HCT116 (cell line): ENCODE measurements around the gene LHPP. TPM values are rescaled to one million over a fixed set of nuclear protein-coding genes. Genes with fewer than 3 reads are reported as not detected.

Source experiments
- ATAC-seq: fragments of 200-7000 bp; cut with Tn5 transposase; 2 replicates; pipeline ENCODE4 v1.9.1; 2020; ENCODE audit warnings: mild to moderate bottlenecking, moderate library complexity
- BruUV-seq: library from RNA; stranded (reverse); fragments of 400-500 nt; replicated peaks from 2 replicates; lab custom pipeline; 2021; lab: Mats Ljungman, UMichigan
- CTCF ChIA-PET: fragments of 300-600 bp; sonication (Branson Sonifier 250); formaldehyde crosslinking; loops from one replicate; lab custom pipeline; 2021; ENCODE audit warnings: antibody characterized with exemption; lab: Charles Lee
- POLR2A ChIA-PET: fragments of 300-600, 350-600 bp; sonication (Branson Sonifier 250); formaldehyde crosslinking; loops from one replicate; lab custom pipeline; 2021; ENCODE audit warnings: antibody characterized with exemption; lab: Charles Lee
- RAD21 ChIA-PET, 2 experiments: fragments of 300-600 bp; sonication (Branson Sonifier 250); formaldehyde crosslinking; loops; one replicate each; lab custom pipeline; 2023; ENCODE audit warnings: low total read pairs in 2 of 2; ENCODE audit not compliant: uncharacterized antibody in 2 of 2, unreplicated experiment in 2 of 2, low non-redundant PET in 1 of 2; lab: Charles Lee
- DNase-seq: peaks from one replicate; pipeline ENCODE4 v3.0.0-alpha.2; 2010; ENCODE audit warnings: low read depth, low spot score
- H2AFZ ChIP-seq: fragments of 200-600 bp; shearing (Covaris generic), sonication (generic); 2 replicates; pipeline ENCODE4 v1.6.1; 2017; ENCODE audit warnings: low read depth, mixed run types, mixed read lengths, antibody characterized with exemption, low read length; ENCODE audit not compliant: poor library complexity, severe bottlenecking
- H3K27ac ChIP-seq: 2 replicates; pipeline ENCODE4 v1.5.1; 2012; ENCODE audit warnings: low read depth, low read length
- H3K27me3 ChIP-seq: fragments of 200-600 bp; sonication (generic); 2 replicates; pipeline ENCODE4 v1.6.1; 2016; ENCODE audit warnings: mixed run types, low read length, mixed read lengths; ENCODE audit not compliant: insufficient read depth
- H3K36me3 ChIP-seq, 2 experiments: fragments of 200-500 bp in 1 of 2; fragments of 200-600 bp in 1 of 2; sonication (Bioruptor generic) in 1 of 2; sonication (generic) in 1 of 2; 2 replicates each; pipeline versions ENCODE4 v1.5.1 to v1.6.1; 2014 to 2016; ENCODE audit warnings: low read length in 2 of 2, inconsistent platforms in 1 of 2, mixed read lengths in 1 of 2, mixed run types in 1 of 2; ENCODE audit not compliant: insufficient read depth in 2 of 2, control insufficient read depth in 1 of 2
- H3K4me1 ChIP-seq, 2 experiments: fragments of 200-600 bp in 1 of 2; sonication (generic) in 1 of 2; 2 replicates each; pipeline versions ENCODE4 v1.5.1 to v1.6.1; 2012 to 2017; ENCODE audit warnings: low read length in 2 of 2, inconsistent platforms in 1 of 2, mild to moderate bottlenecking in 1 of 2, mixed read lengths in 1 of 2, mixed run types in 1 of 2, moderate library complexity in 1 of 2; ENCODE audit not compliant: insufficient read depth in 2 of 2, control insufficient read depth in 1 of 2
- H3K4me2 ChIP-seq: fragments of 200-600 bp; sonication (generic); 2 replicates; pipeline ENCODE4 v1.6.1; 2017; ENCODE audit warnings: mixed run types, low read length, mixed read lengths
- H3K4me3 ChIP-seq, 2 experiments: fragments of 200-600 bp in 1 of 2; sonication (generic) in 1 of 2; replicated peaks in 1 of 2; 2 replicates each; pipeline ENCODE4 v1.5.1; 2011 to 2016; ENCODE audit warnings: low read length in 2 of 2, control low read depth in 1 of 2, low read depth in 1 of 2, mild to moderate bottlenecking in 1 of 2, mixed read lengths in 1 of 2, mixed run types in 1 of 2
- H3K79me2 ChIP-seq: fragments of 200-600 bp; sonication (generic); 2 replicates; pipeline ENCODE4 v1.6.1; 2017; ENCODE audit warnings: mild to moderate bottlenecking, mixed run types, low read length, moderate library complexity, mixed read lengths; ENCODE audit not compliant: insufficient read depth
- H3K9ac ChIP-seq: fragments of 200-600 bp; sonication (generic); 2 replicates; pipeline ENCODE4 v1.6.1; 2016; ENCODE audit warnings: low read length, mixed read lengths
- H3K9me2 ChIP-seq: fragments of 200-600 bp; sonication (generic), shearing (Covaris generic); 2 replicates; pipeline ENCODE4 v1.6.1; 2017; ENCODE audit warnings: mixed run types, mild to moderate bottlenecking, moderate library complexity; ENCODE audit not compliant: insufficient read depth
- H3K9me3 ChIP-seq, 2 experiments: fragments of 200-500 bp in 1 of 2; fragments of 200-600 bp in 1 of 2; sonication (Bioruptor generic) in 1 of 2; sonication (generic) in 1 of 2; 2 replicates each; pipeline ENCODE4 v1.6.1; 2014 to 2017; ENCODE audit warnings: low read length in 2 of 2, mixed read lengths in 2 of 2, inconsistent platforms in 1 of 2, low read depth in 1 of 2, mild to moderate bottlenecking in 1 of 2, mixed run types in 1 of 2, moderate library complexity in 1 of 2; ENCODE audit not compliant: control insufficient read depth in 1 of 2, insufficient read depth in 1 of 2
- H4K20me1 ChIP-seq: fragments of 200-600 bp; sonication (generic), shearing (Covaris generic); 2 replicates; pipeline ENCODE4 v1.6.1; 2017; ENCODE audit warnings: mixed run types, mild to moderate bottlenecking, moderate library complexity; ENCODE audit not compliant: insufficient read depth
- CBX3 ChIP-seq: IDR thresholded peaks from 2 replicates; pipeline ENCODE4 v1.6.1; 2012; ENCODE audit warnings: low read depth
- CEBPB ChIP-seq: IDR thresholded peaks from 2 replicates; pipeline ENCODE4 v1.6.1; 2012; ENCODE audit warnings: low read depth
- EGR1 ChIP-seq: IDR thresholded peaks from 2 replicates; pipeline ENCODE4 v1.6.1; 2012; ENCODE audit warnings: low read depth
- EZH2 ChIP-seq: fragments of 200-600 bp; sonication (generic); IDR thresholded peaks from 2 replicates; pipeline ENCODE4 v1.6.1; 2017; ENCODE audit warnings: antibody characterized with exemption, mixed run types
- FOSL1 ChIP-seq: IDR thresholded peaks from 2 replicates; pipeline ENCODE4 v1.6.1; 2012; ENCODE audit warnings: low read depth
- JUND ChIP-seq: IDR thresholded peaks from 2 replicates; pipeline ENCODE4 v1.6.1; 2012
- MAX ChIP-seq: IDR thresholded peaks from 2 replicates; pipeline ENCODE4 v1.6.1; 2012
- POLR2AphosphoS5 ChIP-seq: IDR thresholded peaks from 2 replicates; pipeline ENCODE4 v1.6.1; 2011; ENCODE audit warnings: mild to moderate bottlenecking, low read depth, low read length, moderate library complexity
- RAD21 ChIP-seq: IDR thresholded peaks from 2 replicates; pipeline ENCODE4 v1.6.1; 2012; ENCODE audit warnings: low read depth, mild to moderate bottlenecking
- SP1 ChIP-seq: IDR thresholded peaks from 2 replicates; pipeline ENCODE4 v1.6.1; 2012; ENCODE audit warnings: low read depth
- ZNF274 ChIP-seq: fragments of 200-500 bp; sonication (Bioruptor generic); IDR thresholded peaks from 2 replicates; pipeline ENCODE4 v1.6.1; 2014; ENCODE audit warnings: mild to moderate bottlenecking, low read depth, low read length, inconsistent platforms
- intact Hi-C: fragments of 100-400 bp; cut with micrococcal nuclease; formaldehyde crosslinking; loops from 2 replicates; pipeline ENCODE4 v1.10.0; 2022
- total RNA-seq: library from RNA; stranded (reverse); gene quantifications from one replicate; pipeline ENCODE4 v1.2.1, GENCODE V29; 2021; ENCODE audit not compliant: unreplicated experiment
- TF ChIP-seq, protein P1 (sequence below): IDR thresholded peaks from 2 replicates; pipeline ENCODE4 v1.6.1; 2012; ENCODE audit warnings: low read depth
- TF ChIP-seq, protein P2 (sequence below): IDR thresholded peaks from 2 replicates; pipeline ENCODE4 v1.6.1; 2012
- TF ChIP-seq, protein P3 (sequence below): IDR thresholded peaks from 2 replicates; pipeline ENCODE4 v1.6.1; 2011; ENCODE audit warnings: mild to moderate bottlenecking, low read length, moderate library complexity; ENCODE audit not compliant: insufficient replicate concordance; ENCODE audit errors: extremely low read depth

Gene LHPP
- total RNA-seq, 1 experiment from 2014 or later = 45.8 TPM

- no peaks in the 10 kb centered on the region for H3K9me2 ChIP-seq
- TF ChIP-seq EZH2 (no peak), RAD21 (no peak), ZNF274 (no peak), JUND (no peak), POLR2AphosphoS5 (no peak), EGR1 (no peak), MAX (no peak), CBX3 (no peak), FOSL1 (no peak), CEBPB (no peak), SP1 (no peak)
- TF ChIP-seq, protein P1, sequence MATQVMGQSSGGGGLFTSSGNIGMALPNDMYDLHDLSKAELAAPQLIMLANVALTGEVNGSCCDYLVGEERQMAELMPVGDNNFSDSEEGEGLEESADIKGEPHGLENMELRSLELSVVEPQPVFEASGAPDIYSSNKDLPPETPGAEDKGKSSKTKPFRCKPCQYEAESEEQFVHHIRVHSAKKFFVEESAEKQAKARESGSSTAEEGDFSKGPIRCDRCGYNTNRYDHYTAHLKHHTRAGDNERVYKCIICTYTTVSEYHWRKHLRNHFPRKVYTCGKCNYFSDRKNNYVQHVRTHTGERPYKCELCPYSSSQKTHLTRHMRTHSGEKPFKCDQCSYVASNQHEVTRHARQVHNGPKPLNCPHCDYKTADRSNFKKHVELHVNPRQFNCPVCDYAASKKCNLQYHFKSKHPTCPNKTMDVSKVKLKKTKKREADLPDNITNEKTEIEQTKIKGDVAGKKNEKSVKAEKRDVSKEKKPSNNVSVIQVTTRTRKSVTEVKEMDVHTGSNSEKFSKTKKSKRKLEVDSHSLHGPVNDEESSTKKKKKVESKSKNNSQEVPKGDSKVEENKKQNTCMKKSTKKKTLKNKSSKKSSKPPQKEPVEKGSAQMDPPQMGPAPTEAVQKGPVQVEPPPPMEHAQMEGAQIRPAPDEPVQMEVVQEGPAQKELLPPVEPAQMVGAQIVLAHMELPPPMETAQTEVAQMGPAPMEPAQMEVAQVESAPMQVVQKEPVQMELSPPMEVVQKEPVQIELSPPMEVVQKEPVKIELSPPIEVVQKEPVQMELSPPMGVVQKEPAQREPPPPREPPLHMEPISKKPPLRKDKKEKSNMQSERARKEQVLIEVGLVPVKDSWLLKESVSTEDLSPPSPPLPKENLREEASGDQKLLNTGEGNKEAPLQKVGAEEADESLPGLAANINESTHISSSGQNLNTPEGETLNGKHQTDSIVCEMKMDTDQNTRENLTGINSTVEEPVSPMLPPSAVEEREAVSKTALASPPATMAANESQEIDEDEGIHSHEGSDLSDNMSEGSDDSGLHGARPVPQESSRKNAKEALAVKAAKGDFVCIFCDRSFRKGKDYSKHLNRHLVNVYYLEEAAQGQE = no peak
- TF ChIP-seq, protein P2, sequence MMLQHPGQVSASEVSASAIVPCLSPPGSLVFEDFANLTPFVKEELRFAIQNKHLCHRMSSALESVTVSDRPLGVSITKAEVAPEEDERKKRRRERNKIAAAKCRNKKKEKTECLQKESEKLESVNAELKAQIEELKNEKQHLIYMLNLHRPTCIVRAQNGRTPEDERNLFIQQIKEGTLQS = no peak
- TF ChIP-seq, protein P3, sequence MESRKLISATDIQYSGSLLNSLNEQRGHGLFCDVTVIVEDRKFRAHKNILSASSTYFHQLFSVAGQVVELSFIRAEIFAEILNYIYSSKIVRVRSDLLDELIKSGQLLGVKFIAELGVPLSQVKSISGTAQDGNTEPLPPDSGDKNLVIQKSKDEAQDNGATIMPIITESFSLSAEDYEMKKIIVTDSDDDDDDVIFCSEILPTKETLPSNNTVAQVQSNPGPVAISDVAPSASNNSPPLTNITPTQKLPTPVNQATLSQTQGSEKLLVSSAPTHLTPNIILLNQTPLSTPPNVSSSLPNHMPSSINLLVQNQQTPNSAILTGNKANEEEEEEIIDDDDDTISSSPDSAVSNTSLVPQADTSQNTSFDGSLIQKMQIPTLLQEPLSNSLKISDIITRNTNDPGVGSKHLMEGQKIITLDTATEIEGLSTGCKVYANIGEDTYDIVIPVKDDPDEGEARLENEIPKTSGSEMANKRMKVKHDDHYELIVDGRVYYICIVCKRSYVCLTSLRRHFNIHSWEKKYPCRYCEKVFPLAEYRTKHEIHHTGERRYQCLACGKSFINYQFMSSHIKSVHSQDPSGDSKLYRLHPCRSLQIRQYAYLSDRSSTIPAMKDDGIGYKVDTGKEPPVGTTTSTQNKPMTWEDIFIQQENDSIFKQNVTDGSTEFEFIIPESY = no peak
- H4K20me1 ChIP-seq = no peaks in the 10 kb centered on the region
- CTCF ChIA-PET = no interaction called here
- H3K79me2 ChIP-seq = no peaks in the 10 kb centered on the region
- DNase-seq (no peak), ATAC-seq (no peak)
- no peaks in the 10 kb centered on the region for H3K4me1 ChIP-seq
- no peak overlapping the region for H2AFZ ChIP-seq
- no peaks in the 10 kb centered on the region for H3K27me3 ChIP-seq
- no TSS peak for BruUV-seq
- no peak overlapping the region for H3K9ac ChIP-seq
- no peak overlapping the region for H3K27ac ChIP-seq
- POLR2A ChIA-PET = no interaction called here
- RAD21 ChIA-PET = no interaction called here
- H3K9me3 ChIP-seq = no peaks in the 10 kb centered on the region
- H3K4me3 ChIP-seq = no peak overlapping the region
- no peaks in the 10 kb centered on the region for H3K36me3 ChIP-seq
- no peak overlapping the region for H3K4me2 ChIP-seq
- intact Hi-C loops = no loop called here
Observed at GRCh38 chr10:124575107-124576035, 113.7 kb downstream of the LHPP start.
